Measurements from ENCODE around the gene ZFPL1. TPM values are rescaled to one million over a fixed set of nuclear protein-coding genes. Genes with fewer than 3 reads are reported as not detected.

ZFPL1 gene
- total RNA-seq, 4 donors from 2014 or later: 28.3 to 74.4 (median 49.3) TPM

DNA sequence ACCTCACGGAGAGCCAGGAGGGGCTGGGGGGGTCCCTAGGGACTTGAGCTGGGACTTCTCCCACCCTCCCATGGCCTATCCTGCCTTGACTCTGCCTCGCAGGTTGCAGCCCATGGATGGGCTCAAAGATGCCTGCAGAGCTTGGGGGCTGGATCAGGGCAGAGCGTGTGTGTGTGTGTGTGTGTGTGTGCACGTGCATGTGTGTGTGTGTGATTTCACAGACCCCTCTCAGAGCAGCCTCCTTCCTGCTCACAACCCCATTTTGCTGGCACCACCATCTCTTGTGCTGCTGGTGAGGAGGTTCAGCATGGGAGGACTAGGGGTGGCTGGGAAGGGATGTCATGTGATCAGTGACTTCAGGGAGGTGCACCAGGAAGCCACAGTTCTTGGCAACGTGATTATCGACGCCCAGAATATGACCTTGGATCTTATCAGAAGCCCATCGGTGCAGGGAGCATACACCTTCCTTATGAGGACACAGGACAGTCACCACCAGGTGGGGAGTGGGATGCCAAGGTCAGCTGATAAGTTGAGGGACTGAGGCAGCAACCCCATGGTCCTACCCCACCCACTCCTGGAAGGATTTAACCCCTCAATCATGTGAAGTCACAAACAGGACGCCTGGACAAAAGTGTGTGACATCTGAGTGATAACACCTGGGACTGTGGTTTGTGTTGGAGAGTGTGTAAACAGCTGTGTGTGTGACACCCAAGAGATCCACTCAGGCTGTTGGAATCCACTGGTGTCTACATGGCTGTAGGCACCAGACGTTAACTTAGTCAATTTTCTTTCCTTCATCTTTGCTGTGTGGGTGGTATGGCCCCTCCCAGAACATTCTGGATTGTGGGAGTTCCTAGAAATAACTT lies 23.8 kb upstream of the ZFPL1 start:
- TF ChIP-seq CTCF (IDR thresholded peaks at IDR 0.05) (no peak), POLR2A (IDR thresholded peaks at IDR 0.05) (no peak)
- 72 to 74% methylated on average over 6 to 10 of the region's 10 CpGs for WGBS, 2 donors
- H3K36me3 ChIP-seq: no peaks in the 10 kb centered on the region
- H3K27me3 ChIP-seq: no peaks in the 10 kb centered on the region
- intact Hi-C loops (cut with DNase I): no loop called here
- no peak overlapping the region for H3K4me3 ChIP-seq (replicated peaks in 1 of 3)
- no peaks in the 10 kb centered on the region for H3K9me3 ChIP-seq
- no peak for DNase-seq
- H3K27ac ChIP-seq: no peak overlapping the region
- H3K4me1 ChIP-seq: no peaks in the 10 kb centered on the region

- intact Hi-C loops (cut with DNase I): no loop called here
- Histone ChIP-seq H3K4me3 (replicated peaks in 1 of 3) (no peak overlapping the region), H3K4me1 (no peaks in the 10 kb centered on the region), H3K27me3 (no peaks in the 10 kb centered on the region), H3K36me3 (no peaks in the 10 kb centered on the region), H3K27ac (no peak overlapping the region), H3K9me3 (no peaks in the 10 kb centered on the region)
- WGBS, 2 donors: 55 to 61% methylated on average over 9 of the region's 9 CpGs
- no peak for DNase-seq
- TF ChIP-seq CTCF (IDR thresholded peaks at IDR 0.05) (no peak), POLR2A (IDR thresholded peaks at IDR 0.05) (no peak)
These were observed 23.1 kb upstream of the ZFPL1 start for GRCh38 chr11:65060913-65061408.

DNA sequence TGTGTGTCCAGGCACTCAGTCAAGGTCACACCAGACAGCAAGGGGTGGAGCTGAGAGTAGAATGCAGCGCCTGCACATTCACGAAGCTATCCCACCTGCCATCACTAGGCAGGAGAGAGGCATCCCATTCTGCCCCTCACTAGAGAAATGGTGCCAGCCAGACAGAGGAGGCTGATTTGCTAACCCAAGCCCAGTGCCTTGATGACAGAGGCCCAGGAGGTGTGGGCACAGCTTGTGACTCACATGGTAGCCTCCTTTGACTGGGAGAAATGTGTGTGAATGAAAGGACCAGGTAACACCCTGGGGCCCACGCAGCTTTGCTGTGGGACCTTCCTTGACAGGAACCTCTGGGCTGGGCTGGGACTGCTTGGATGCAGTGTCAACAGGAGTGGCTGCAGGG lies 20.5 kb upstream of the ZFPL1 start:
- Histone ChIP-seq H3K27me3 (no peaks in the 10 kb centered on the region), H3K36me3 (no peaks in the 10 kb centered on the region), H3K9me3 (no peaks in the 10 kb centered on the region), H3K4me1 (no peaks in the 10 kb centered on the region), H3K27ac (no peak overlapping the region), H3K4me3 (replicated peaks in 1 of 3) (no peak overlapping the region)
- TF ChIP-seq CTCF (IDR thresholded peaks at IDR 0.05) (no peak), POLR2A (IDR thresholded peaks at IDR 0.05) (no peak)
- 76 to 80% methylated on average over 2 to 3 of the region's 3 CpGs for WGBS, 2 donors
- intact Hi-C loops (cut with DNase I): no loop called here
- DNase-seq: no peak

DNA sequence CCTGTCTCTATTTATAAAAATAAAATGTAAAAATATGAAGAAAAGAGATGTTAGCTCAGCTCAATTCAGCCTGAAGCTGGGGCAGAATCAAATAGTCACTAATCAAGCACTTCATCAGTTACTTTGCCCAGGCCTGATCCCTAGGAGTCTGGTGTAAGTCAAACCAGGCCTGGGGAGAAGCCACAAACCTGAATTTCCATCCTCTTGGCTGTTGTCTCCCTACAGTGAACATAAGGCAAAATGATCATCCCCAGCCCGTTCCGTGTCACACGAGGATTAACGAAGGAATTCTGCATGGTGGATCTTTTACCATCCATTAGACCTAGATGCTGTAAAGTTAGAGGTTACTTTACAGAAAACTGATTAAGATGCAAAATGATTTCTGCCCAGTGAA lies 19.2 kb upstream of the ZFPL1 start:
- H3K36me3 ChIP-seq: no peaks in the 10 kb centered on the region
- 89% methylated on average over 4 of the region's 4 CpGs for WGBS, 2 donors
- H3K4me1 ChIP-seq: no peaks in the 10 kb centered on the region
- no peak for DNase-seq
- no peak for TF ChIP-seq POLR2A (IDR thresholded peaks at IDR 0.05)
- no peak overlapping the region for H3K27ac ChIP-seq
- no peaks in the 10 kb centered on the region for H3K9me3 ChIP-seq
- H3K27me3 ChIP-seq: no peaks in the 10 kb centered on the region
- intact Hi-C loops (cut with DNase I): no loop called here
- H3K4me3 ChIP-seq (replicated peaks in 1 of 3): no peak overlapping the region

- no peaks in the 10 kb centered on the region for H3K36me3 ChIP-seq
- H3K27ac ChIP-seq: no peak overlapping the region
- TF ChIP-seq CTCF (IDR thresholded peaks at IDR 0.05) (no peak), POLR2A (IDR thresholded peaks at IDR 0.05) (no peak)
- H3K4me3 ChIP-seq (replicated peaks in 1 of 3): no peak overlapping the region
- H3K27me3 ChIP-seq: no peaks in the 10 kb centered on the region
- no peaks in the 10 kb centered on the region for H3K4me1 ChIP-seq
- WGBS, 2 donors: 76 to 89% methylated on average over 6 of the region's 7 CpGs
- H3K9me3 ChIP-seq: no peaks in the 10 kb centered on the region
- DNase-seq: no peak
- intact Hi-C loops (cut with DNase I): no loop called here
These were observed 18.2 kb upstream of the ZFPL1 start for GRCh38 chr11:65065851-65066250.
